Caco-2 (cell line): ENCODE measurements around the gene ODF4. TPM values are rescaled to one million over a fixed set of nuclear protein-coding genes. Genes with fewer than 3 reads are reported as not detected.

ENCODE experiments used
- BruUV-seq: library from RNA; stranded (reverse); fragments of 400-500 nt; replicated peaks from 2 replicates; lab custom pipeline; 2021; lab: Mats Ljungman, UMichigan
- CTCF ChIA-PET: fragments of 300-600 bp; sonication (Branson Sonifier 250); formaldehyde crosslinking; loops from one replicate; lab custom pipeline; 2022; ENCODE audit warnings: antibody characterized with exemption; lab: Charles Lee
- POLR2A ChIA-PET: fragments of 300-600 bp; sonication (Branson Sonifier 250); formaldehyde crosslinking; loops from one replicate; lab custom pipeline; 2022; ENCODE audit warnings: antibody characterized with exemption; lab: Charles Lee
- DNase-seq, 2 experiments: peaks; one replicate each; pipeline versions ENCODE4 v3.0.0 to v3.0.0-alpha.2; 2020 to 2022
- H3K27me3 ChIP-seq: replicated peaks from 2 replicates; pipeline ENCODE4 v1.6.0; 2011; ENCODE audit warnings: low read length; ENCODE audit not compliant: control insufficient read depth, insufficient read depth
- H3K36me3 ChIP-seq: 2 replicates; pipeline ENCODE4 v1.5.1; 2011; ENCODE audit warnings: low read length; ENCODE audit not compliant: control insufficient read depth, insufficient read depth
- H3K4me1 ChIP-seq: fragments of 250-450 bp; sonication (Bioruptor Pico); 2 replicates; pipeline ENCODE4 v1.5.1; 2020; ENCODE audit warnings: mild to moderate bottlenecking
- H3K4me3 ChIP-seq: 2 replicates; pipeline ENCODE4 v1.5.1; 2011; ENCODE audit warnings: low read depth, mild to moderate bottlenecking, control low read depth, low read length
- H3K9me3 ChIP-seq: fragments of 250-450 bp; sonication (Bioruptor Pico); 2 replicates; pipeline ENCODE4 v1.5.1; 2020; ENCODE audit warnings: mild to moderate bottlenecking, moderate library complexity
- H3K27ac Mint-ChIP-seq: one replicate; pipeline ENCODE4 v1.8.0; 2022; ENCODE audit warnings: mixed read lengths; ENCODE audit not compliant: unreplicated experiment
- H3K27me3 Mint-ChIP-seq: one replicate; pipeline ENCODE4 v1.8.0; 2022; ENCODE audit warnings: mixed read lengths; ENCODE audit not compliant: insufficient read depth, unreplicated experiment
- H3K36me3 Mint-ChIP-seq: one replicate; pipeline ENCODE4 v1.8.0; 2022; ENCODE audit warnings: mild to moderate bottlenecking, mixed read lengths; ENCODE audit not compliant: insufficient read depth, unreplicated experiment
- H3K4me1 Mint-ChIP-seq: one replicate; pipeline ENCODE4 v1.8.0; 2022; ENCODE audit warnings: low read depth, mixed read lengths; ENCODE audit not compliant: unreplicated experiment
- H3K4me3 Mint-ChIP-seq: one replicate; pipeline ENCODE4 v1.8.0; 2022; ENCODE audit warnings: mild to moderate bottlenecking, moderate library complexity, mixed read lengths; ENCODE audit not compliant: unreplicated experiment
- H3K9me3 Mint-ChIP-seq: one replicate; pipeline ENCODE4 v1.8.0; 2022; ENCODE audit warnings: mixed read lengths; ENCODE audit not compliant: unreplicated experiment
- CTCF ChIP-seq, 2 experiments: fragments of 200-600 bp in 1 of 2; IDR thresholded peaks; 1 replicate in 1 of 2; 2 replicates in 1 of 2; pipeline versions ENCODE4 v1.5.1 to v1.8.0; 2011 to 2022; ENCODE audit warnings: antibody characterized with exemption in 1 of 2, control low read depth in 1 of 2, inconsistent platforms in 1 of 2, low read depth in 1 of 2, low read length in 1 of 2, mild to moderate bottlenecking in 1 of 2, moderate library complexity in 1 of 2; ENCODE audit not compliant: insufficient read depth in 1 of 2, severe bottlenecking in 1 of 2, unreplicated experiment in 1 of 2
- intact Hi-C: fragments of 100-400 bp; cut with micrococcal nuclease; formaldehyde crosslinking; loops from one replicate; pipeline ENCODE4 v1.10.0; 2022; ENCODE audit not compliant: unreplicated experiment
- total RNA-seq: library from RNA; stranded (reverse); gene quantifications from 2 replicates; pipeline ENCODE4 v1.2.3, GENCODE V29; 2022

Gene ODF4
- total RNA-seq, 1 experiment from 2014 or later: not detected

- Histone ChIP-seq H3K4me1 (no peaks in the 10 kb centered on the region), H3K4me3 (no peak overlapping the region), H3K27me3 (no peaks in the 10 kb centered on the region), H3K9me3 (no peaks in the 10 kb centered on the region), H3K36me3 (no peaks in the 10 kb centered on the region)
- TF ChIP-seq CTCF (IDR thresholded peaks at IDR 0.05; ENCODE audit: insufficient read depth in 1 of 2, low read depth in 1 of 2, low read length in 1 of 2, severe bottlenecking in 1 of 2, unreplicated experiment in 1 of 2): no peak
- CTCF ChIA-PET: no interaction called here
- Mint-ChIP-seq H3K4me3 (no peak overlapping the region), H3K27me3 (no peaks in the 10 kb centered on the region), H3K36me3 (no peaks in the 10 kb centered on the region), H3K27ac (no peak overlapping the region), H3K4me1 (no peaks in the 10 kb centered on the region), H3K9me3 (no peaks in the 10 kb centered on the region)
- POLR2A ChIA-PET: no interaction called here
- no peak for DNase-seq
- intact Hi-C loops: no loop called here
- BruUV-seq: no TSS peak
Measured at GRCh38 chr17:8324923-8325322, 14.7 kb upstream of the ODF4 start.

- Histone ChIP-seq H3K36me3 (no peaks in the 10 kb centered on the region), H3K27me3 (no peaks in the 10 kb centered on the region), H3K4me3 (no peak overlapping the region), H3K9me3 (no peaks in the 10 kb centered on the region), H3K4me1 (no peaks in the 10 kb centered on the region)
- Mint-ChIP-seq H3K27ac (no peak overlapping the region), H3K27me3 (no peaks in the 10 kb centered on the region), H3K9me3 (no peaks in the 10 kb centered on the region), H3K4me3 (no peak overlapping the region), H3K36me3 (no peaks in the 10 kb centered on the region), H3K4me1 (no peaks in the 10 kb centered on the region)
- no peak for TF ChIP-seq CTCF (IDR thresholded peaks at IDR 0.05; ENCODE audit: insufficient read depth in 1 of 2, low read depth in 1 of 2, low read length in 1 of 2, severe bottlenecking in 1 of 2, unreplicated experiment in 1 of 2)
- no peak for DNase-seq
- CTCF ChIA-PET: no interaction called here
- BruUV-seq: no TSS peak
- intact Hi-C loops: no loop called here
- POLR2A ChIA-PET: no interaction called here
Measured at GRCh38 chr17:8326511-8327302, 12.9 kb upstream of the ODF4 start.

GRCh38 chr17:8327303-8327649 lies 12.4 kb upstream of the ODF4 start:
- ChIA-PET CTCF (no interaction called here), POLR2A (no interaction called here)
- Mint-ChIP-seq H3K36me3 (no peaks in the 10 kb centered on the region), H3K27ac (no peak overlapping the region), H3K4me3 (no peak overlapping the region), H3K9me3 (no peaks in the 10 kb centered on the region), H3K27me3 (no peaks in the 10 kb centered on the region), H3K4me1 (no peaks in the 10 kb centered on the region)
- Histone ChIP-seq H3K4me3 (no peak overlapping the region), H3K27me3 (no peaks in the 10 kb centered on the region), H3K4me1 (no peaks in the 10 kb centered on the region), H3K36me3 (no peaks in the 10 kb centered on the region), H3K9me3 (no peaks in the 10 kb centered on the region)
- BruUV-seq: no TSS peak
- intact Hi-C loops: no loop called here
- no peak for TF ChIP-seq CTCF (IDR thresholded peaks at IDR 0.05; ENCODE audit: insufficient read depth in 1 of 2, low read depth in 1 of 2, low read length in 1 of 2, severe bottlenecking in 1 of 2, unreplicated experiment in 1 of 2)
- no peak for DNase-seq
